ENCODE data around the gene WDPCP. TPM values are rescaled to one million over a fixed set of nuclear protein-coding genes. Genes with fewer than 3 reads are reported as not detected.

WDPCP gene
- total and polyA plus RNA-seq, 9 donors: 4.0 to 29.6 (median 15.6) TPM

DNA sequence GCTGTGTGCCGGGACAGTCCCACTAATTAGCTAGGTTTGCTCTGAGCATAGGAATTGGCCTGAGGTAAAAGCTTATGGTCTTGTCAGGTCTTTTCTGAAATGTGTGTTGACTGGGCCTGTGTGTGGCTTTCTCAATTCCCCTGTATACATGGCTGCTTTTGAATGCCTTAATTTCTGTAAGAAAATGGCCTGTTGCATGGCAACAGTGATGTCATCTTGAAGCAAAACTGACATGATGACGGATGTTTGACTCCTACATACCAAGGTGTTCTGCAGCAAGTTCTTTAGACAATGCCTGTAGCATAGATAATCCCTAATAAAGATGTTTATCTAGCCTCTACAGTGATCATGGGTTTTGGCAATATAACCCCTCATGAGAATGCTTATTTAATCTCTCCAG, 339.1 kb downstream of the WDPCP start:
- Histone ChIP-seq H3K9me3 (no peaks in the 10 kb centered on the region), H3K27me3 (no peaks in the 10 kb centered on the region), H3K4me3 (no peak overlapping the region), H3K4me1 (ENCODE audit: insufficient read depth) (no peaks in the 10 kb centered on the region), H3K27ac (no peak overlapping the region), H3K36me3 (no peaks in the 10 kb centered on the region)
- intact Hi-C loops (cut with DNase I): no loop called here
- 93 to 98% (median 94%) methylated on average over 2 of the region's 2 CpGs for WGBS, 3 donors
- TF ChIP-seq, protein P1, sequence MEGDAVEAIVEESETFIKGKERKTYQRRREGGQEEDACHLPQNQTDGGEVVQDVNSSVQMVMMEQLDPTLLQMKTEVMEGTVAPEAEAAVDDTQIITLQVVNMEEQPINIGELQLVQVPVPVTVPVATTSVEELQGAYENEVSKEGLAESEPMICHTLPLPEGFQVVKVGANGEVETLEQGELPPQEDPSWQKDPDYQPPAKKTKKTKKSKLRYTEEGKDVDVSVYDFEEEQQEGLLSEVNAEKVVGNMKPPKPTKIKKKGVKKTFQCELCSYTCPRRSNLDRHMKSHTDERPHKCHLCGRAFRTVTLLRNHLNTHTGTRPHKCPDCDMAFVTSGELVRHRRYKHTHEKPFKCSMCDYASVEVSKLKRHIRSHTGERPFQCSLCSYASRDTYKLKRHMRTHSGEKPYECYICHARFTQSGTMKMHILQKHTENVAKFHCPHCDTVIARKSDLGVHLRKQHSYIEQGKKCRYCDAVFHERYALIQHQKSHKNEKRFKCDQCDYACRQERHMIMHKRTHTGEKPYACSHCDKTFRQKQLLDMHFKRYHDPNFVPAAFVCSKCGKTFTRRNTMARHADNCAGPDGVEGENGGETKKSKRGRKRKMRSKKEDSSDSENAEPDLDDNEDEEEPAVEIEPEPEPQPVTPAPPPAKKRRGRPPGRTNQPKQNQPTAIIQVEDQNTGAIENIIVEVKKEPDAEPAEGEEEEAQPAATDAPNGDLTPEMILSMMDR (IDR thresholded peaks at IDR 0.05): no peak
- TF ChIP-seq EP300 (IDR thresholded peaks at IDR 0.05) (no peak), POLR2A (IDR thresholded peaks at IDR 0.05) (no peak)
- DNase-seq: no peak

- H3K9me3 ChIP-seq: no peaks in the 10 kb centered on the region
- no peaks in the 10 kb centered on the region for H3K36me3 ChIP-seq
- TF ChIP-seq POLR2A (IDR thresholded peaks at IDR 0.05): no peak
- TF ChIP-seq EP300 (IDR thresholded peaks at IDR 0.05): no peak
- no peaks in the 10 kb centered on the region for H3K4me1 ChIP-seq (ENCODE audit: insufficient read depth)
- 75 to 95% (median 90%) methylated on average over 1 of the region's 1 CpG for WGBS, 3 donors
- no peaks in the 10 kb centered on the region for H3K27me3 ChIP-seq
- H3K4me3 ChIP-seq: no peak overlapping the region
- DNase-seq: no peak
- intact Hi-C loops (cut with DNase I): no loop called here
- H3K27ac ChIP-seq: no peak overlapping the region
These were observed 345.5 kb downstream of the WDPCP start for GRCh38 chr2:63242747-63243146.

DNA sequence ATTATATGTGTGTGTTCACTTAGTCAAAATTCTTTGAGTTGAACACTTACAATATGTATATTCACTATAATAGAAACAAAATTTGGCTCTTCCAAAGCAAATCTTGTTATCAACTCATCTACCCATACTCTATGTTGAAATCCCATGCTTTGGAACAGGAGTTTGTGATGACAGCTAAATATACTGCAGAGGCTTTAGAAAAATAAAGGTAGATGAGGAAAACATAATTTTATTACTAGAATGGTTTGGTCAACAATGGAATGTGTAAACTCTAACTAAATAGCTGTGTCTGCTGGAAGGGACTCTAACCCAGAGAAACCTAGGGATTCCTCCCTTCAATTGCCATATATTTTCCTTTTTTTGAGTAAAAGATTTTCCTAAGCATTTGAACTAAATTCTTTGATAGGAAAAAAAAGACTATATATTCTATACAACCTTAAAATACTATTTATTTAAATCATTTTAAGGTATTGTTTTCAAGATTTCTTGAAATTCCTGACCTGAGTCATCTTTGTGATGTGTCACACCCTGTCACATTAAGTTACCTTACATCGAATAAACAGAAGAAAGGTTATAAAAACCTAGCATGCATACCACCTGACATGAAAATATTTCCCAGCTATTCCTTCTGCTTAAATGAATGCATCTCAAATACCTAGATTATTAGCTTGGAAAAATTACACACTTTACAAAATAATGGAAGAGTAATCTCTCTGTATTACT, 362.2 kb downstream of the WDPCP start:
- H3K9me3 ChIP-seq: no peaks in the 10 kb centered on the region
- H3K4me3 ChIP-seq: no peak overlapping the region
- no peaks in the 10 kb centered on the region for H3K27me3 ChIP-seq
- TF ChIP-seq, protein P1 (IDR thresholded peaks at IDR 0.05): no peak
- TF ChIP-seq EP300 (IDR thresholded peaks at IDR 0.05): no peak
- no peak for TF ChIP-seq POLR2A (IDR thresholded peaks at IDR 0.05)
- 49 to 74% (median 58%) methylated on average over 1 of the region's 1 CpG for WGBS, 3 donors
- H3K4me1 ChIP-seq (ENCODE audit: insufficient read depth): no peaks in the 10 kb centered on the region
- intact Hi-C loops (cut with DNase I): no loop called here
- no peaks in the 10 kb centered on the region for H3K36me3 ChIP-seq
- no peak overlapping the region for H3K27ac ChIP-seq
- DNase-seq: no peak

- Histone ChIP-seq H3K4me3 (no peak overlapping the region), H3K4me1 (ENCODE audit: insufficient read depth) (no peaks in the 10 kb centered on the region), H3K9me3 (no peaks in the 10 kb centered on the region), H3K27ac (no peak overlapping the region), H3K27me3 (no peaks in the 10 kb centered on the region), H3K36me3 (no peaks in the 10 kb centered on the region)
- intact Hi-C loops (cut with DNase I): no loop called here
- 89 to 91% (median 91%) methylated on average over 4 of the region's 4 CpGs for WGBS, 3 donors
- TF ChIP-seq POLR2A (IDR thresholded peaks at IDR 0.05) (no peak), EP300 (IDR thresholded peaks at IDR 0.05) (no peak)
- TF ChIP-seq, protein P1 (IDR thresholded peaks at IDR 0.05): no peak
- DNase-seq: no peak
These were observed 369.3 kb downstream of the WDPCP start for GRCh38 chr2:63218800-63219526.

- Histone ChIP-seq H3K9me3 (no peaks in the 10 kb centered on the region), H3K36me3 (no peaks in the 10 kb centered on the region), H3K27me3 (no peaks in the 10 kb centered on the region), H3K4me3 (no peak overlapping the region), H3K4me1 (ENCODE audit: insufficient read depth) (no peaks in the 10 kb centered on the region), H3K27ac (no peak overlapping the region)
- 90 to 95% (median 94%) methylated on average over 3 of the region's 3 CpGs for WGBS, 3 donors
- no peak for DNase-seq
- TF ChIP-seq POLR2A (IDR thresholded peaks at IDR 0.05) (no peak), EP300 (IDR thresholded peaks at IDR 0.05) (no peak)
- TF ChIP-seq, protein P1 (IDR thresholded peaks at IDR 0.05): no peak
- intact Hi-C loops (cut with DNase I): no loop called here
These were observed 393.0 kb downstream of the WDPCP start for GRCh38 chr2:63195310-63195709.

All from ovary (tissue), 9 donors.